ENCODE results near the gene NOL12.
"Not testable (repeated sequence)": the region's sequence is repeated elsewhere in the genome, so short reads cannot be mapped to it uniquely, and the experiment has no call there.

Gene NOL12

DNA sequence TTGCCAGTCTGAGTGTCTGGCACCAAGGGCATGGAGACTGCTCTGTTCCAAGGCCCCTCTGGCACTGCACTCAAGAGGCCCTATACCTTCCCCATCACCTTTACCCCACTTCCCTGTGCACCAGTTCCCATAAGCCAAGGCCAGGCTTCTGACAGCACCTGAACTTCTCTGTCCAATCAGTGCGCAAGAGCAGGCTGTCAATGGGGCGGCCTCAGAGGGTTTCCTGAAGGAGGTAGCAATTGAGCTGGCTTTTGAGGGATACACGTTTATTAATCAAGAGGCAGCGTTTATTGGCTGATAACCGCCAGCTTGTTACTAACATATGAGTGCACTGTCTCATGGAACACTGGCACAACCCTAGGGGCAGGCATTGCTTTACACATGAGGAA, 44.6 kb upstream of the NOL12 start:
- Histone ChIP-seq H3K9me3 (ENCODE audit: low read depth, low read length) (no peaks in the 10 kb centered on the region), H3K9ac (ENCODE audit: insufficient read length) (no peak overlapping the region), H3K4me3 (no peak overlapping the region), H3K36me3 (ENCODE audit: insufficient read depth, low read length) (no peaks in the 10 kb centered on the region), H3K27ac (no peak overlapping the region)
- DNase-seq (ENCODE audit: low read depth, low spot score), result no peak
- no peak for TF ChIP-seq POLR2AphosphoS5 (IDR thresholded peaks at IDR 0.05; ENCODE audit: borderline replicate concordance, low read depth, low read length)

DNA sequence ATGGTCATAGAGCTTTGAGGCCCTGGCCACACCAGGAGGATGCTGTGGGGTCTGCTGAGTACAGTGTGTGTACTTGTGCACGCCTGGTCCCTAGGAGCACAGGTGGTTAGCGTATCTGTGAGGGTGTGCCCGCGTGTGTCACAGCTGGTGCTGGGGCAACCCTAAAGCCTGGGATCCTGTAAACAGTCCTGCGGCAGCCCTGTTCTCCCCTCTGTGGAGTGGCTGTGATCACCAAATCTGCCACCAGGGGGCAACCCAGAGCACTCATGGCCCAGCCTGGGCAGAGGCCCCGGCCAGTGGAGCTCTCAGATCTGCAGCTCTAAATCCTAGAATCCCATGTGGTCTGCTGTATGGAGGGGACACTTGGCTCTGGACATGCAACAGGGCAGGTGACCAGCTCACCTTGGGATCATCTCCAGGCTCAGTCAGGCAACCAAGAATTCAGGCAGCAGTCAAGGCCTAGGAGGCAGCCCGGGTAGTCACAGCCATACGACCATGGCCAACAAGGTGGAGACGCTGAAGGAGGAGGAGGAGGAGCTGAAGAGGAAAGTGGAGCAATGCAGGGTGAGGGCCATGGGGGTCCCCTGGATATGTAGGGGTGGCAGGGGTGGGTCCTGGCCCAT, 42.8 kb upstream of the NOL12 start:
- no peak for TF ChIP-seq POLR2AphosphoS5 (IDR thresholded peaks at IDR 0.05; ENCODE audit: borderline replicate concordance, low read depth, low read length)
- TF ChIP-seq EZH2 (IDR thresholded peaks at IDR 0.05), result no peak
- TF ChIP-seq FOXP2 (optimal IDR thresholded peaks at IDR 0.05; ENCODE audit: control extremely low read depth, extremely low read length, insufficient read depth), result no peak
- Histone ChIP-seq H3K9ac (ENCODE audit: insufficient read length) (no peak overlapping the region), H3K9me3 (ENCODE audit: low read depth, low read length) (no peaks in the 10 kb centered on the region), H3K4me3 (no peak overlapping the region), H3K36me3 (ENCODE audit: insufficient read depth, low read length) (no peaks in the 10 kb centered on the region), H3K27ac (no peak overlapping the region)
- DNase-seq (ENCODE audit: low read depth, low spot score), result no peak

DNA sequence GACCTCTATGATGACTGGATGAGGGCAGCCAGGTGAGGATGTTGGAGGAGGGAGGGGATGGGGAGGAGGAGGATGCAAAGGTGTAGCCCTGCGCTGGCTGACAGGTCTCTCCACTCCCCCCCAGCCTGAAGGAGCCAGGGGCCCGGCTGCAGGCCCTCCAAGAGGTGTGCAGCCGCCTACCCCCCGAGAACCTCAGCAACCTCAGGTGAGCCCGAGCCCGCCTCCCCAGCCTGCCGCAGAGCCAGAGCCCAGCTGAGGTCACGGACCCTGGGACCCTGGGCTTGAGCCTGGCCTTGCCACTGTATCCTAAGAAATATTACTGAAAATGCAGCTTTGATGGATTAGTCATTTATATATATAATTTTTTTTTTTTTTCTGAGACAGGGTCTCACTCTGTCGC, 38.8 kb upstream of the NOL12 start:
- H3K27ac ChIP-seq, result no peak overlapping the region
- no peaks in the 10 kb centered on the region for H3K36me3 ChIP-seq (ENCODE audit: insufficient read depth, low read length)
- H3K4me3 ChIP-seq, result no peak overlapping the region
- H3K9ac ChIP-seq (ENCODE audit: insufficient read length), result no peak overlapping the region
- DNase-seq (ENCODE audit: low read depth, low spot score), result no peak
- TF ChIP-seq EZH2 (IDR thresholded peaks at IDR 0.05) (no peak), POLR2AphosphoS5 (IDR thresholded peaks at IDR 0.05; ENCODE audit: borderline replicate concordance, low read depth, low read length) (no peak), FOXP2 (optimal IDR thresholded peaks at IDR 0.05; ENCODE audit: control extremely low read depth, extremely low read length, insufficient read depth) (no peak)
- H3K9me3 ChIP-seq (ENCODE audit: low read depth, low read length), result no peaks in the 10 kb centered on the region

GRCh38 chr22:37647928-37648327, 38.2 kb upstream of the NOL12 start:
- Histone ChIP-seq H3K9me3 (ENCODE audit: low read depth, low read length) (no peaks in the 10 kb centered on the region), H3K9ac (ENCODE audit: insufficient read length) (no peak overlapping the region), H3K4me3 (no peak overlapping the region), H3K27ac (no peak overlapping the region), H3K36me3 (ENCODE audit: insufficient read depth, low read length) (no peaks in the 10 kb centered on the region)
- no peak for TF ChIP-seq POLR2AphosphoS5 (IDR thresholded peaks at IDR 0.05; ENCODE audit: borderline replicate concordance, low read depth, low read length)
- TF ChIP-seq FOXP2 (optimal IDR thresholded peaks at IDR 0.05; ENCODE audit: control extremely low read depth, extremely low read length, insufficient read depth), result no peak
- no peak for TF ChIP-seq EZH2 (IDR thresholded peaks at IDR 0.05)
- DNase-seq (ENCODE audit: low read depth, low spot score), result no peak

GRCh38 chr22:37650463-37651136, 35.5 kb upstream of the NOL12 start:
- Histone ChIP-seq H3K36me3 (ENCODE audit: insufficient read depth, low read length) (no peaks in the 10 kb centered on the region), H3K4me3 (no peak overlapping the region), H3K27ac (no peak overlapping the region), H3K9ac (ENCODE audit: insufficient read length) (no peak overlapping the region), H3K9me3 (ENCODE audit: low read depth, low read length) (no peaks in the 10 kb centered on the region)
- DNase-seq (ENCODE audit: low read depth, low spot score), result no peak
- TF ChIP-seq EZH2 (IDR thresholded peaks at IDR 0.05) (no peak), POLR2AphosphoS5 (IDR thresholded peaks at IDR 0.05; ENCODE audit: borderline replicate concordance, low read depth, low read length) (no peak), FOXP2 (optimal IDR thresholded peaks at IDR 0.05; ENCODE audit: control extremely low read depth, extremely low read length, insufficient read depth) (no peak)

- Histone ChIP-seq H3K36me3 (ENCODE audit: insufficient read depth, low read length) (no peaks in the 10 kb centered on the region), H3K27ac (no peak overlapping the region), H3K4me3 (no peak overlapping the region), H3K9ac (ENCODE audit: insufficient read length) (no peak overlapping the region), H3K9me3 (ENCODE audit: low read depth, low read length) (no peaks in the 10 kb centered on the region)
- TF ChIP-seq FOXP2 (optimal IDR thresholded peaks at IDR 0.05; ENCODE audit: control extremely low read depth, extremely low read length, insufficient read depth), result no peak
- TF ChIP-seq EZH2 (IDR thresholded peaks at IDR 0.05), result no peak
- no peak for TF ChIP-seq POLR2AphosphoS5 (IDR thresholded peaks at IDR 0.05; ENCODE audit: borderline replicate concordance, low read depth, low read length)
- DNase-seq (ENCODE audit: low read depth, low spot score), result no peak
Observed at GRCh38 chr22:37654563-37655251, 31.4 kb upstream of the NOL12 start.

DNA sequence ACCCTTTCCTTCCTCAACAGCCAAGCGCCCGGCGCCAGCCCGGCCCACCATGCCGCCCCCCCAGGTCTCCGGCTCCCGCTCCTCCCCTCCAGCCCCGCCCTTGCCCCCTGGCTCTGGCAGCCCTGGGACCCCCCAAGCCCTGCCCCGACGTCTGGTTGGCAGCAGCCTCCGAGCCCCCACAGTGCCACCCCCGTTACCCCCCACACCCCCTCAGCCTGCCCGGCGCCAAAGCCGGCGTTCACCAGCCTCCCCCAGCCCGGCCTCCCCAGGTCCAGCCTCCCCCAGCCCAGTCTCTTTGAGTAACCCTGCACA, 30.9 kb upstream of the NOL12 start:
- H3K9ac ChIP-seq (ENCODE audit: insufficient read length), result no peak overlapping the region
- no peak overlapping the region for H3K4me3 ChIP-seq
- DNase-seq (ENCODE audit: low read depth, low spot score), result no peak
- no peaks in the 10 kb centered on the region for H3K9me3 ChIP-seq (ENCODE audit: low read depth, low read length)
- TF ChIP-seq POLR2AphosphoS5 (IDR thresholded peaks at IDR 0.05; ENCODE audit: borderline replicate concordance, low read depth, low read length) (no peak), EZH2 (IDR thresholded peaks at IDR 0.05) (no peak), FOXP2 (optimal IDR thresholded peaks at IDR 0.05; ENCODE audit: control extremely low read depth, extremely low read length, insufficient read depth) (no peak)
- H3K36me3 ChIP-seq (ENCODE audit: insufficient read depth, low read length), result no peaks in the 10 kb centered on the region
- no peak overlapping the region for H3K27ac ChIP-seq

DNA sequence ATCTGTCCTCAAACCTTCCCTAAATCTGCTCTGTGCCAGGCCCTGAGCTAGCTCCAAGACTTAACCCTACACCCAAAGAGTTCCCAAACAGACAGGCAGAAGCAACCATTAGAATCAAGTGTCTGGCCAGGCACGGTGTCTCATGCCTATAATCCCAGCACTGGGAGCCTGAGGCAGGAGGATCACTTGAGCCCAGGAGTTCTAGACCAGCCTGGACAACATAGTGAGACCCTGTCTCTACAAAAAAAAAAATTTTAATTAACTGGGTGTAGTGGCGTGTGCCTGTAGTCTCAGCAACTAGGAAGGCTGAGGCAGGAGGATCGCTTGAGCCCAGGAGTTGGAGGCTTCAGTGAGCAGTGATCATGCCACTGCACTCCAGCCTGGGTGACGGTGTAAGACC, 29.6 kb upstream of the NOL12 start:
- not testable (repeated sequence) for H3K27ac ChIP-seq; DNase-seq (ENCODE audit: low read depth, low spot score); H3K9ac ChIP-seq (ENCODE audit: insufficient read length)

More for the DNA sequence above, 29.6 kb upstream of the NOL12 start:
- H3K9me3 ChIP-seq (ENCODE audit: low read depth, low read length); H3K4me3 ChIP-seq; H3K36me3 ChIP-seq (ENCODE audit: insufficient read depth, low read length): not testable (repeated sequence)
